PFSK-1 (cell line): ENCODE results near the gene LRP6.

Experiments
- POLR2AphosphoS5 ChIP-seq: IDR thresholded peaks from 2 replicates; pipeline ENCODE4 v1.6.1; 2012; ENCODE audit warnings: low read depth, mild to moderate bottlenecking, control low read depth, low read length, moderate library complexity
- REST ChIP-seq, 2 experiments: IDR thresholded peaks; 2 replicates each; pipeline versions ENCODE4 v1.6.1 to v1.8.0; 2011 to 2012; ENCODE audit warnings: low read depth in 2 of 2, low read length in 2 of 2, control low read depth in 1 of 2, inconsistent platforms in 1 of 2, mild to moderate bottlenecking in 1 of 2, moderate library complexity in 1 of 2; ENCODE audit not compliant: insufficient read depth in 1 of 2

DNA sequence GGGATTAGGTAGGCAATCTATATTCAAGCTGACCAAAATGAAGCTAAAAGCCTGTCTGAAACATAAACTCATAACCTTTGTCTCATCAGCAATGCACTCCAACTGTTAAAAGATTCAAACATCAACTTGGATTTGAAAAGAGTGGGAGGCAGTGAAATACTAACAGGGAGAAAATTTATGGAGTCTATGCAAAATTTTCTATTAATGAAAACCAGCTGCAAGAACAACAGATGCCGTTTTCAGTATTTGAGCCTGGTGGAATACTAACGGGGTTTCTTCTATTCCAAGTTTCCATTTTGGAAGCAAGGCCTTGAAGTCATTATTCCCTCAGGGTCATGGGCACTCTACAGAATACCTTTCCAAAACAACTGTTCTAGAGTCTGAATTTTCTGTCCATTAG is 88.3 kb downstream of the LRP6 start:
- no peak for TF ChIP-seq POLR2AphosphoS5
- no peak for TF ChIP-seq REST (IDR thresholded peaks at IDR 0.05; ENCODE audit: insufficient read depth in 1 of 2, low read depth in 2 of 2, low read length in 2 of 2)
